Fibroblast of mammary gland (primary cell): ENCODE results near the gene SNX30.

Source experiments
- DNase-seq: peaks from one replicate; pipeline ENCODE4 v3.0.0-alpha.2; 2010; ENCODE audit warnings: low read depth
- H3K4me3 ChIP-seq: 2 replicates; pipeline ENCODE4 v1.5.1; 2011; ENCODE audit warnings: low read depth, mild to moderate bottlenecking, low read length, moderate library complexity; ENCODE audit not compliant: control insufficient read depth
- TF ChIP-seq, protein P1 (sequence below): conservative IDR thresholded peaks from 2 replicates; pipeline ENCODE4 v1.5.1; 2011; ENCODE audit warnings: low read depth, low read length, inconsistent platforms; ENCODE audit not compliant: control insufficient read depth, insufficient read depth

Gene SNX30

DNA sequence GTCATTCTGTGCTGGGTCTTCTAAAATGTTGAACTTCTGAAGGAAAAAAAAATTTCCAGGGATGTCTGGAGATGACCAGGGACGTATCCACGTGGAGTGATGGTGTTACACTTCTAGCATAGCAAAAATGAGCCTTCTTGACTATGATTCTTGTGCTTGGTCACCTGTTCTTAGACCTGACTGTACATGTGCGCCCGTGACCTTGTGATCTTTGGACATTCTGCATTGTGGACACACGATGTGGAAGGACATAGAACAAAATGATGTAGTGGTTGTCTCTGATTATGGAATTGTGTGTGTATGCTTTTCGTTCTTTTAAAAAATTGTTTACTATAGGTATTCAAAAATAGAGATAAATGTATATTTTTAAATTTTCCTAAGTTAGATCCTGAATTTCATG is 61.0 kb downstream of the SNX30 start:
- H3K4me3 ChIP-seq: no peak overlapping the region
- TF ChIP-seq, protein P1, sequence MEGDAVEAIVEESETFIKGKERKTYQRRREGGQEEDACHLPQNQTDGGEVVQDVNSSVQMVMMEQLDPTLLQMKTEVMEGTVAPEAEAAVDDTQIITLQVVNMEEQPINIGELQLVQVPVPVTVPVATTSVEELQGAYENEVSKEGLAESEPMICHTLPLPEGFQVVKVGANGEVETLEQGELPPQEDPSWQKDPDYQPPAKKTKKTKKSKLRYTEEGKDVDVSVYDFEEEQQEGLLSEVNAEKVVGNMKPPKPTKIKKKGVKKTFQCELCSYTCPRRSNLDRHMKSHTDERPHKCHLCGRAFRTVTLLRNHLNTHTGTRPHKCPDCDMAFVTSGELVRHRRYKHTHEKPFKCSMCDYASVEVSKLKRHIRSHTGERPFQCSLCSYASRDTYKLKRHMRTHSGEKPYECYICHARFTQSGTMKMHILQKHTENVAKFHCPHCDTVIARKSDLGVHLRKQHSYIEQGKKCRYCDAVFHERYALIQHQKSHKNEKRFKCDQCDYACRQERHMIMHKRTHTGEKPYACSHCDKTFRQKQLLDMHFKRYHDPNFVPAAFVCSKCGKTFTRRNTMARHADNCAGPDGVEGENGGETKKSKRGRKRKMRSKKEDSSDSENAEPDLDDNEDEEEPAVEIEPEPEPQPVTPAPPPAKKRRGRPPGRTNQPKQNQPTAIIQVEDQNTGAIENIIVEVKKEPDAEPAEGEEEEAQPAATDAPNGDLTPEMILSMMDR: no peak
- no peak for DNase-seq

DNA sequence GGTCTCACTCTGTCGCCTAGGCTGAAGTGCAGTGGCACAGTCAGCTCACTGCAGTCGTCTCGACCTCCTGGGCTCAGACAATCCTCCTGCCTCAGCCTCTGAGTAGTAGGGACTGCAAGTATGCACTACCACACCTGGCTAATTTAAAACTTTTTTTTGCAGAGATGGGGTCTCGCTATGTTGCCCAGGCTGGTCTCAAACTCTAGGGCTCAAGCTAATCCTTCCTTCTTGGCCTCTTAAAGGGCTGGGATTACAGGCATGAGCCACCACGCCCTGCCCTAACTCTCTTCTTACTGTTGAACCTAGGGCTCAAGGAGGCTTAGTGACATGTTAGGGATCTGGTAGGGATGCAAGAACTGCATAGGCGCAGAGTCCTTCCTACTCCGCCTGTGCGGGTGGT is 65.3 kb downstream of the SNX30 start:
- TF ChIP-seq, protein P1: no peak
- no peak for DNase-seq
- H3K4me3 ChIP-seq: no peak overlapping the region

DNA sequence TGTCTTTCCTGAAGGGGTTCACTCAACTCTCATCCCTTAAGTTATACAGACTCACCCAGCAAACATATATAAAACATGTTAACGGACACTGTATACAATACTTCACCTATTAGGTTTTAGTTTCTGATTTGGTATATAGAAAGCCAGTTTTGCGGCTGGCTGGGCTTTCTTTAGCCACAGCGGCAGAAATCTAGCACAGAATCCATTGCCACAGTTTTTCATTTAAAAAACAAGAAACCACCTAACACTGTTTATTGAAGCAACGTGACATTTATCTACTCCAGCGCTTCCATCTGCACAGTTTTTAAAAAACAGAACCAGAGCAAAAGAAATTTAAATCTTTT is 67.3 kb downstream of the SNX30 start:
- TF ChIP-seq, protein P1: no peak
- DNase-seq: no peak
- no peak overlapping the region for H3K4me3 ChIP-seq

DNA sequence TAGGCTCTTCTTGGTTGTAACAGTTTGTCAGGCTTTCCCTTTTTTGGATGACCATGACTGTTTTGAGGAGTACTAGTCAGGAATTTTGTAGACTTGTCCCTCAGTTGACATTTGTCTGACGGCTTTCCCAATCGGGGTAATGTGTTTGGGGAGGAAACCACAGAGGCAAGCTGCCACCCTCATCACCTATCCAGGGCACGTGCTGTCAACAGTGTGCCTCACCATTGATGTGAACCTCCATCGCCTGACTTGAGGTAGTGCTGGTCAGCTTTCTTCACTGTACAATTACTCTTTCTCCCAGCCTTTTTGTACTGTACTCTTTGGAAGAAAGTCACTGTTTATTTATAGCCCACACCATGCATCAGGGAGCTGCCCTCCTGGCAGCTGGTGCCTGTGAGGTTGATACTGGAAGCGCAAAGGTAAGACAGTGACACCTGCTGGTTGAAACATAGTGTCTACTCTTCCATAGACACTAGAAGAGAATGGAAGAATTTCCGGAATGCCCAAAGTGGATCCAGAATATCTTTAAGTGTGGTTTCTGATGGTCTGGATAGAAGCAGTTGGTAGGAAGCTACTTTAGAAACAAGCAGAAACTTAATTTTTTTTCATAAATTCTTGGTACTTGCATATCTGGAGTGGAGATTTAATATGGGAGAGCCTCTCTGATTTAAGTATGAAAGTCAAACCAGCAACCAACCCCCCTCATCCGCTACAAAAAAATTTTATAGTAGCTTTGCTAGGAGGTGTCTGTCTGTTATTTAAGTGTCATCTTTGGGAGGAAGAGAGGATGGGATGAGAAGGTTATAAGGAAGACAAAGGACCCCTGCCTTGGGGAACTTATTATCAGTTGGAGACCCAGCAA is 69.3 kb downstream of the SNX30 start:
- TF ChIP-seq, protein P1: peak; percentile 72
- H3K4me3 ChIP-seq: no peak overlapping the region
- DNase-seq: peak; percentile 81

DNA sequence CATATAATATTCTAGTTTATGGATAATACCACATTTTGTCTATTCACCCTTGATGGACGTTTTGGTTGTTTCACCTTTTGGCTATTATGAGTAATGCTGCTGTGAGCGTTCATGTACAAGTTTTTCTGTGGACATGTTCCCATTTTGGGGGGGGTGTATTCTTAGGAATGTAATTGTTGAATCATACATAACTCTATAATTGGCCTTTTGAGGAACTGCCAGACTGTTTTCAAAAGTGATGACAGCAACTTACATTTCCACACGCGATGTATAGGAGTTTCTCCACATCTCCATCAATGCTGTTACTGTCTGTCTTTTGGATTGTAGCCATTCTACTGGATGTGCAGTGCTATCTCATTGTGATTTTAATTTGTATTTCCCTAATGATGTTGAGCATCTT is 70.3 kb downstream of the SNX30 start:
- peak; percentile 74 for DNase-seq
- TF ChIP-seq, protein P1: no peak

DNA sequence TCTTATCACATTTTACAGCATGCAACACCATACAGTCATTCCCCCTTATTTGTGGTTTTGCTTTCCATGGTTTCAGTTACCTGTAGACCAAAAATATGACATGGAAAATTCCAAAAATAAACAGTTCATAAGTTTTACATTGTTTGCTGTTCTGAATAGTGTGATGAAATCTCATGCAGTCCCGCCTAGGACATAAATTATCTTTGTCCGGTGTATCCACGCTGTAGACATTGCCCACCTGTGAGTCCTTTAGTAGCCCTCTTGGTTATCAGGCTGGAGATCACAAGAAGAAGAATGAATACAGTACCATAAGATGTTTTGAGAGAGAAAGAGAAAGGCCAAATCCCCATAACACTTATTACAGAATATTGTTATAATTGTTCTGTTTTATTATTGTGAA is 72.1 kb downstream of the SNX30 start:
- no peak for DNase-seq
- TF ChIP-seq, protein P1: no peak
- H3K4me3 ChIP-seq: no peak overlapping the region

More for the DNA sequence above, 70.3 kb downstream of the SNX30 start:
- H3K4me3 ChIP-seq: no peak overlapping the region
